Measurements from ENCODE around the gene NHLH2. TPM values are rescaled to one million over a fixed set of nuclear protein-coding genes. Genes with fewer than 3 reads are reported as not detected.

The NHLH2 gene
- total RNA-seq: 0.05 and 0.07 TPM in 2 replicates

GRCh38 chr1:115840605-115841460, at the start of gene NHLH2:
NHLH2 (minus strand) TSS chr1:115841126; CDS start chr1:115838372, 2,754 bp downstream.

Other genes starting within 250 kb of the NHLH2 start
- 11.8 and 21.7 TPM in 2 replicates for gene VANGL1, start 199.2 kb downstream of the NHLH2 start, total RNA-seq
- 0.07 TPM in 1 of 2 replicates, not detected in the other for gene CASQ2, start 72.4 kb downstream of the NHLH2 start, total RNA-seq
- 3.3 and 5.1 TPM in 2 replicates for gene SLC22A15, start 135.4 kb upstream of the NHLH2 start, total RNA-seq